ENCODE results near the gene ARMC9. TPM values are rescaled to one million over a fixed set of nuclear protein-coding genes. Genes with fewer than 3 reads are reported as not detected.
"Not testable (repeated sequence)": the region's sequence is repeated elsewhere in the genome, so short reads cannot be mapped to it uniquely, and the experiment has no call there.

The ARMC9 gene
- total and polyA plus RNA-seq, 4 donors = 20.5 to 51.6 (median 38.6) TPM

- no peak for ATAC-seq (ENCODE audit: insufficient read depth, low FRiP score)
- TF ChIP-seq CTCF (IDR thresholded peaks at IDR 0.05; ENCODE audit: control extremely low read depth, extremely low read depth) = no peak
These were observed 175.4 kb downstream of the ARMC9 start for GRCh38 chr2:231373786-231374349.

GRCh38 chr2:231374771-231375170 lies 176.3 kb downstream of the ARMC9 start:
- Histone ChIP-seq H3K4me1 (ENCODE audit: control insufficient read depth in 5 of 5, insufficient read depth in 5 of 5, low read length in 5 of 5) (no peaks in the 10 kb centered on the region), H3K27ac (ENCODE audit: low read depth in 1 of 2, low read length in 1 of 2) (no peak overlapping the region), H3K36me3 (ENCODE audit: control insufficient read depth in 4 of 4, insufficient read depth in 4 of 4, low read length in 4 of 4) (peaks cover 0 to 5% (median 0%) of the 10 kb centered on the region in 4 donors), H3K27me3 (ENCODE audit: control insufficient read depth in 3 of 3, insufficient read depth in 3 of 3, low read length in 2 of 3) (peaks cover 0 to 3% (median 0%) of the 10 kb centered on the region in 3 donors), H3K4me3 (no peak overlapping the region), H3K9me3 (ENCODE audit: control insufficient read depth in 4 of 4, insufficient read depth in 3 of 4, low read length in 3 of 4) (no peaks in the 10 kb centered on the region), H3K9ac (ENCODE audit: insufficient read depth in 1 of 2, low read length in 2 of 2) (no peak overlapping the region)
- no peak for DNase-seq
- no peak for ATAC-seq (ENCODE audit: insufficient read depth, low FRiP score)
- no peak for TF ChIP-seq CTCF (IDR thresholded peaks at IDR 0.05; ENCODE audit: control extremely low read depth, extremely low read depth)
- 98 to 100% methylated on average over 2 of the region's 2 CpGs for WGBS, 2 donors

More at GRCh38 chr2:231373786-231374349, 175.4 kb downstream of the ARMC9 start:
- Histone ChIP-seq H3K27ac (ENCODE audit: low read depth in 1 of 2, low read length in 1 of 2) (no peak overlapping the region), H3K9me3 (ENCODE audit: control insufficient read depth in 4 of 4, insufficient read depth in 3 of 4, low read length in 3 of 4) (no peaks in the 10 kb centered on the region), H3K4me1 (ENCODE audit: control insufficient read depth in 5 of 5, insufficient read depth in 5 of 5, low read length in 5 of 5) (no peaks in the 10 kb centered on the region), H3K27me3 (ENCODE audit: control insufficient read depth in 3 of 3, insufficient read depth in 3 of 3, low read length in 2 of 3) (peaks cover 0 to 3% (median 0%) of the 10 kb centered on the region in 3 donors), H3K36me3 (ENCODE audit: control insufficient read depth in 4 of 4, insufficient read depth in 4 of 4, low read length in 4 of 4) (peaks cover 0 to 5% (median 0%) of the 10 kb centered on the region in 4 donors), H3K4me3 (no peak overlapping the region), H3K9ac (ENCODE audit: insufficient read depth in 1 of 2, low read length in 2 of 2) (no peak overlapping the region)
- 83 to 88% methylated on average over 9 of the region's 9 CpGs for WGBS, 2 donors
- DNase-seq = no peak

GRCh38 chr2:231375994-231376615 lies 177.7 kb downstream of the ARMC9 start:
- WGBS, 2 donors = 57 to 59% methylated on average over 11 of the region's 11 CpGs

GRCh38 chr2:231376857-231377256 lies 178.4 kb downstream of the ARMC9 start:
- no peak overlapping the region for H3K9ac ChIP-seq (ENCODE audit: insufficient read depth in 1 of 2, low read length in 2 of 2)
- H3K27ac ChIP-seq (ENCODE audit: low read depth in 1 of 2, low read length in 1 of 2) = no peak overlapping the region
- peaks cover 0 to 3% (median 0%) of the 10 kb centered on the region in 3 donors for H3K27me3 ChIP-seq (ENCODE audit: control insufficient read depth in 3 of 3, insufficient read depth in 3 of 3, low read length in 2 of 3)
- no peak for TF ChIP-seq CTCF (IDR thresholded peaks at IDR 0.05; ENCODE audit: control extremely low read depth, extremely low read depth)
- ATAC-seq (ENCODE audit: insufficient read depth, low FRiP score) (no peak), DNase-seq (no peak)
- 75 to 90% methylated on average over 8 of the region's 8 CpGs for WGBS, 2 donors
- no peaks in the 10 kb centered on the region for H3K4me1 ChIP-seq (ENCODE audit: control insufficient read depth in 5 of 5, insufficient read depth in 5 of 5, low read length in 5 of 5)
- peaks cover 0 to 1% (median 0%) of the 10 kb centered on the region in 4 donors for H3K36me3 ChIP-seq (ENCODE audit: control insufficient read depth in 4 of 4, insufficient read depth in 4 of 4, low read length in 4 of 4)
- H3K9me3 ChIP-seq (ENCODE audit: control insufficient read depth in 4 of 4, insufficient read depth in 3 of 4, low read length in 3 of 4) = no peaks in the 10 kb centered on the region
- H3K4me3 ChIP-seq = no peak overlapping the region

More at GRCh38 chr2:231375994-231376615, 177.7 kb downstream of the ARMC9 start:
- not testable (repeated sequence) for DNase-seq; H3K27me3 ChIP-seq (ENCODE audit: control insufficient read depth in 3 of 3, insufficient read depth in 3 of 3, low read length in 2 of 3); ATAC-seq (ENCODE audit: insufficient read depth, low FRiP score); H3K9ac ChIP-seq (ENCODE audit: insufficient read depth in 1 of 2, low read length in 2 of 2); H3K9me3 ChIP-seq (ENCODE audit: control insufficient read depth in 4 of 4, insufficient read depth in 3 of 4, low read length in 3 of 4); H3K36me3 ChIP-seq (ENCODE audit: control insufficient read depth in 4 of 4, insufficient read depth in 4 of 4, low read length in 4 of 4); H3K4me1 ChIP-seq (ENCODE audit: control insufficient read depth in 5 of 5, insufficient read depth in 5 of 5, low read length in 5 of 5); H3K4me3 ChIP-seq; H3K27ac ChIP-seq (ENCODE audit: low read depth in 1 of 2, low read length in 1 of 2)

Data from lung (tissue), 12 donors.